Measurements from ENCODE around the gene SPEM3. TPM values are rescaled to one million over a fixed set of nuclear protein-coding genes. Genes with fewer than 3 reads are reported as not detected.

Gene SPEM3
- total RNA-seq, result not detected in 2 replicates

DNA sequence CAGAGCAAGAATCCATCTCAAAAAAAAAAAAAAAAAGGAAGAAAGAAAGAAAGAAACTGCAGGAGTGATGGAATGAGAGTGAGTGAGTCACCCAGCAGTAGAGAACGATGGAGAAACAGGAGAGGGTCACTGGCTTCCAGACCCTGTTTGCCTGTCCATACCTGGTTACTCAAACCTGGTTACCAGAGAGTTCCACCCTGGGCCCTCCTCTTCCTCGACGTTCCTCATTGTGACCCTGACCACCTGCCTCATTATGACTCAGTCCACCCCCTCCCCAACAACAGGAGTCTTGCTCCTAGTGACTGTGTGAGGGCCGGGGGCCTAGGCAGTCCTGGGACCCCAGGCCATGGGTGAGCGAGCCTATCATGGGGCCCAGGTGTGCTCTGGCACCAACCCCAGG is at the start of gene SPEM3:
Gene SPEM3 (plus strand): TSS at position 301 of the 400 bp plus-strand sequence. CDS start 46 bp downstream, at position 347.
- no peak within 1 kb of the TSS for H3K4me3 ChIP-seq (ENCODE audit: low read depth, low read length)
- DNase-seq (ENCODE audit: low read depth), result no peak
- TF ChIP-seq, protein P1, sequence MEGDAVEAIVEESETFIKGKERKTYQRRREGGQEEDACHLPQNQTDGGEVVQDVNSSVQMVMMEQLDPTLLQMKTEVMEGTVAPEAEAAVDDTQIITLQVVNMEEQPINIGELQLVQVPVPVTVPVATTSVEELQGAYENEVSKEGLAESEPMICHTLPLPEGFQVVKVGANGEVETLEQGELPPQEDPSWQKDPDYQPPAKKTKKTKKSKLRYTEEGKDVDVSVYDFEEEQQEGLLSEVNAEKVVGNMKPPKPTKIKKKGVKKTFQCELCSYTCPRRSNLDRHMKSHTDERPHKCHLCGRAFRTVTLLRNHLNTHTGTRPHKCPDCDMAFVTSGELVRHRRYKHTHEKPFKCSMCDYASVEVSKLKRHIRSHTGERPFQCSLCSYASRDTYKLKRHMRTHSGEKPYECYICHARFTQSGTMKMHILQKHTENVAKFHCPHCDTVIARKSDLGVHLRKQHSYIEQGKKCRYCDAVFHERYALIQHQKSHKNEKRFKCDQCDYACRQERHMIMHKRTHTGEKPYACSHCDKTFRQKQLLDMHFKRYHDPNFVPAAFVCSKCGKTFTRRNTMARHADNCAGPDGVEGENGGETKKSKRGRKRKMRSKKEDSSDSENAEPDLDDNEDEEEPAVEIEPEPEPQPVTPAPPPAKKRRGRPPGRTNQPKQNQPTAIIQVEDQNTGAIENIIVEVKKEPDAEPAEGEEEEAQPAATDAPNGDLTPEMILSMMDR (conservative IDR thresholded peaks at IDR 0.05; ENCODE audit: low read depth, low read length), result no peak

DNA sequence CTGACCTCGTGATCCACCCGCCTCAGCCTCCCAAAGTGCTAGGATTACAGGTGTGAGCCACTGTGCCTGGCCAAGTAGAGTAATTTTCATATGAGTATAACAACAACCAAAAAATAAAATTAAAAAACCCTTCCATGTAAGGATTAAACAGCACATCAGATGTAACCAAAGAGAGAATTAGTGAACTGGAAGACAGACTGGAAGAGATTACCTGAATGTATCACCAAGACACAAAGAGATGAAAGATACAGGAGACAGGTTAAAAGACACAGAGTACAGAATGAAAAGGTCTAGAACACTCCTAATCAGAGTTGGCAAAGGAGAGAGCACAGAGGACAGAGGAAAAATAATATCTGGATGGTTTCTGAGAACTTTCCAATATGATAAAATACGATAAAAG is 49.5 kb upstream of the SPEM3 start:
- no peak overlapping the region for H3K4me3 ChIP-seq (ENCODE audit: low read depth, low read length)
- no peak for DNase-seq (ENCODE audit: low read depth)
- TF ChIP-seq, protein P1 (conservative IDR thresholded peaks at IDR 0.05; ENCODE audit: low read depth, low read length), result no peak

DNA sequence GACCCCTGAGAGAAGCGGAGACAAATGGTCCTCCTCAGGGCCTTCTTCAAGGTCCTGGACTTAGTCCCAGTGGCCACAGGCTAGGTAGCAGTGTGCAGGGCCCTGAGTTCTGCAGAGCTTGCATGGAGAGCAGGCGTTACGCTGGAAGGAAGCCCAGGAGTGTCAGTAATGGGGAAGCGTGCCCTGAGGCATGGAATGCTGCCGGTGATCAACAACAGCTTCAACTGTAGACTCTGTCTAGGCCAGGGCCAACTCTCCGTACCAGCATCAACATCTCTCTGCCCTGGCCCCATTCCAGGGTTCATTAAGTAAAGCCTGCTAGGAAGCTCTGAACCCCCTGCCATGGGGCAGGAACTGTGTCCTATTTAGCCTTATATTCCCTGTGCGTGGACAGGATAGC is 48.3 kb upstream of the SPEM3 start:
- DNase-seq (ENCODE audit: low read depth), result no peak
- TF ChIP-seq, protein P1 (conservative IDR thresholded peaks at IDR 0.05; ENCODE audit: low read depth, low read length), result no peak
- peak overlapping the region; percentile 81 for H3K4me3 ChIP-seq (ENCODE audit: low read depth, low read length)

DNA sequence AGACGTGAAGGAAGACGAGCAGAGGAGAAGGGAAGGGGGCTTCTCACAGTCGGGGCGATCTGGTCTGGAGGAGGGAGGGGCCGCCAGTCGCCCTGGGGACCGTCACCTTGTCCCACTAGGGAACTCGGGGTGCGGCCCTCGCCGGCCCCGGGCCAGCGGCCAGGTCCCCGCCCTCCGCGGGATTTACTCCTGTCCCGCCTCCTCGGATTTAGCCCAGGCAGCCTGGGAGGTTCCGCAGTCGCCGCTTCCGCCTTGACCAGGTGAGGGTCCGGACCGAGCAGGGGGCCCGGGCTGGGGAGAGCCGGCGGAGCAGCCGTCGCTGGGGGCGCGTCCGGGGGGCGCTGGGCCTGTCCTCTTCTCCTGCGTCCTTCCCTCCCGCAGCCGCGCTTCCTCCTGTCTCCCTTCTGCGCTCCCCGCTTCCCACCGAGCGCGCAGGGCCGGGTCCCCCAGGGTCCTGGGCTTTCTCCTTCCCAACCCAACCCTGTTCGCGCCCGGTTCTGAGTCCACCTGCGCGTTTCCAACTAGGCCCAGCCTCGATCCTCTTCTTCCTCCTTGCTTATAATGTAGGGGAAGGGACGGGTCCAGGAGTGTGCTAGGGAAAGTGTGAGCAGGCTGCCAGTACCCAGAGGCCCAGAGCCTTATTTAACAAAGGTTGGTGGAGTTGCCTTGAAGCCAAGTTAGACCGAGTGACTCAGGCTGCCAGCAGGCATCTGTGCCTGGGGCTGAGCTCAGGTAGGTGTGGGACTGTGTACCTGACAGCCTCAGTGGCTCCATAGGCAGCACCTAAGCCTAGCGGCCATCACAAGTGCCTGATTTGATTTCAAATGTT is 47.6 kb upstream of the SPEM3 start, which contains the start of gene TNK1:
Gene TNK1 (plus strand): TSS at position 235 of the 829 bp plus-strand sequence. CDS start 1,838 bp downstream, outside the sequence.
- TF ChIP-seq, protein P1 (conservative IDR thresholded peaks at IDR 0.05; ENCODE audit: low read depth, low read length), result no peak
- H3K4me3 ChIP-seq (ENCODE audit: low read depth, low read length), result peak within 1 kb of the TSS; percentile 81
- no peak for DNase-seq (ENCODE audit: low read depth)

DNA sequence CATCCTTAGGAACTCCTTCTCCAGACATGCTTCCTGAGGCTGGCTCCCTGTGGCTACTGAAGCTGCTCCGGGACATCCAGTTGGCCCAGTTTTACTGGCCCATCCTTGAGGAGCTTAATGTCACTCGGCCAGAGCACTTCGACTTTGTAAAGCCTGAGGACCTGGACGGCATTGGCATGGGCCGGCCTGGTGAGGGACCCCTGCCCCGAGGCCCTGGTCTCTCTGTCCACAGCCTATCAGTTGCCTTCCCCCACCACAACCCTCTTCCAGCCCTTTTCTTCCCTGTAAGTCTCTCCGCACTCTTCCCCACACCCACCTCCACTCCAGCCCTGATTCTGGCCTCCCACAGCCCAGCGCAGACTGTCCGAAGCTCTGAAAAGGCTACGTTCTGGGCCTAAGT is 45.8 kb upstream of the SPEM3 start:
- TF ChIP-seq, protein P1 (conservative IDR thresholded peaks at IDR 0.05; ENCODE audit: low read depth, low read length), result no peak
- H3K4me3 ChIP-seq (ENCODE audit: low read depth, low read length), result no peak overlapping the region
- no peak for DNase-seq (ENCODE audit: low read depth)

DNA sequence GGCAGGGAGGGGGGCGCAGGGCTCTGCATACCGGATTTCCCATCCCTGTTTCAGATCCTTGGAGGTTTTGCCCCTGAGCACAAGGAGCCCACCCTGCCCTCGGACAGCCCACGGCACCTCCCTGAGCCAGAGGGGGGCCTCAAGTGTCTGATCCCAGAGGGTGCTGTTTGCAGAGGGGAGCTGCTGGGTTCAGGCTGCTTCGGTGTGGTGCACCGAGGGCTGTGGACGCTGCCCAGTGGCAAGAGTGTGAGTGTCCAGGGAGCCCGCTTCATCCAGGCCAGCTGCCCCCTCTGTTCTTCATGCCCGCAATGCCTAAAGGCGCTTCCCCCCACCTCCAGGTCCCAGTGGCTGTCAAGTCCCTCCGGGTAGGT is 45.3 kb upstream of the SPEM3 start:
- TF ChIP-seq, protein P1 (conservative IDR thresholded peaks at IDR 0.05; ENCODE audit: low read depth, low read length), result no peak
- no peak overlapping the region for H3K4me3 ChIP-seq (ENCODE audit: low read depth, low read length)
- no peak for DNase-seq (ENCODE audit: low read depth)

Measured in epithelial cell of proximal tubule (primary cell).